Fibroblast of villous mesenchyme (primary cell): ENCODE measurements around the gene FOSB. TPM values are rescaled to one million over a fixed set of nuclear protein-coding genes. Genes with fewer than 3 reads are reported as not detected.

ENCODE experiments used
- DNase-seq: peaks from one replicate; pipeline ENCODE4 v3.0.0-alpha.2; 2010; ENCODE audit warnings: low read depth
- H3K4me3 ChIP-seq: 2 replicates; pipeline ENCODE4 v1.5.1; 2011; ENCODE audit warnings: low read depth, mild to moderate bottlenecking, low read length
- total RNA-seq: library from RNA; depleted of rRNA; stranded (reverse); fragments of >200 nt; gene quantifications from 2 replicates; pipeline ENCODE4 v1.2.3, GENCODE V29; 2012
- TF ChIP-seq, protein P1 (sequence below): IDR thresholded peaks from 2 replicates; pipeline ENCODE4 v1.5.1; 2012; ENCODE audit warnings: low read depth, mild to moderate bottlenecking, low read length; ENCODE audit not compliant: insufficient read depth

The FOSB gene
- total RNA-seq, 1 donor: 13.0 TPM

DNA sequence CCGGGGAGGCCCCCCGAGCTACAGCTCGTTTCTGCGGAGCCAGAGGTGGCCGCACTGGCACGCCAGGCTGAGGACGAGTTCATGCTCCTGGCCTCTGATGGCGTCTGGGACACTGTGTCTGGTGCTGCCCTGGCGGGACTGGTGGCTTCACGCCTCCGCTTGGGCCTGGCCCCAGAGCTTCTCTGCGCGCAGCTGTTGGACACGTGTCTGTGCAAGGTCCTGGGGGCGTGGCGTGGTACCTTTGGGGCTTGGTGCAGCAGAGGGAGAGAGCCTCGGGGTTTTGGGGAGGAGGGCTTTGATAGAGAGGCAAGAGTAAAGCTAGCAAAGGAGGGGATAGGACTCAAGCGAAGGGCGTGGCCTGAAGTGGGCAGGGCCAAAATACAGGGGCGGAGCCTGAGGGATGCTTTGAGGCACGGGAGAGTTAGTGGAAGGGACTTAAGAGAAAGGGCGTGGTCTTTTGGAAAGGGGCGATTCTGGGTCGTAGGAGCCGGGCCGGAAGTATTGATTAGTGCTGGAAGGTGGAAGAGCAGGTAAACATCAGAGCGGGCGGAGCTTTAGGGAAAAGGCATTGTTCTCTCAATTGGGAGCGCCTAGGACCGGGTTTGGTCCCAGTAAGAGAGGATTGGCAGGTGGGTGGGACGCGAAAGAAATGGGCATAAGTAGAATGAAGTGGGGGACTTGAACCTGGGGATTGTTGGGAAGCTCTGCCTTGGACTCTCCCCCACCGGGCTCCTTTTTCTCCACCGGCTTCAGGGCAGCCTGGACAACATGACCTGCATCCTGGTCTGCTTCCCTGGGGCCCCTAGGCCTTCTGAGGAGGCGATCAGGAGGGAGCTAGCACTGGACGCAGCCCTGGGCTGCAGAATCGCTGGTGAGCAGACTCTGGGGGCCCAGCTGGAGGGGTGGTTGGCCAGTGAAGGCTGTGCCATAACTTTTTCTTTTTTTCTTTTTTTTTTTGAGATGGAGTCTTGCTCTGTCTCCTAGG is 31.7 kb downstream of the FOSB start:
- peak; percentile 36 for DNase-seq
- TF ChIP-seq, protein P1, sequence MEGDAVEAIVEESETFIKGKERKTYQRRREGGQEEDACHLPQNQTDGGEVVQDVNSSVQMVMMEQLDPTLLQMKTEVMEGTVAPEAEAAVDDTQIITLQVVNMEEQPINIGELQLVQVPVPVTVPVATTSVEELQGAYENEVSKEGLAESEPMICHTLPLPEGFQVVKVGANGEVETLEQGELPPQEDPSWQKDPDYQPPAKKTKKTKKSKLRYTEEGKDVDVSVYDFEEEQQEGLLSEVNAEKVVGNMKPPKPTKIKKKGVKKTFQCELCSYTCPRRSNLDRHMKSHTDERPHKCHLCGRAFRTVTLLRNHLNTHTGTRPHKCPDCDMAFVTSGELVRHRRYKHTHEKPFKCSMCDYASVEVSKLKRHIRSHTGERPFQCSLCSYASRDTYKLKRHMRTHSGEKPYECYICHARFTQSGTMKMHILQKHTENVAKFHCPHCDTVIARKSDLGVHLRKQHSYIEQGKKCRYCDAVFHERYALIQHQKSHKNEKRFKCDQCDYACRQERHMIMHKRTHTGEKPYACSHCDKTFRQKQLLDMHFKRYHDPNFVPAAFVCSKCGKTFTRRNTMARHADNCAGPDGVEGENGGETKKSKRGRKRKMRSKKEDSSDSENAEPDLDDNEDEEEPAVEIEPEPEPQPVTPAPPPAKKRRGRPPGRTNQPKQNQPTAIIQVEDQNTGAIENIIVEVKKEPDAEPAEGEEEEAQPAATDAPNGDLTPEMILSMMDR: no peak
- no peak overlapping the region for H3K4me3 ChIP-seq

DNA sequence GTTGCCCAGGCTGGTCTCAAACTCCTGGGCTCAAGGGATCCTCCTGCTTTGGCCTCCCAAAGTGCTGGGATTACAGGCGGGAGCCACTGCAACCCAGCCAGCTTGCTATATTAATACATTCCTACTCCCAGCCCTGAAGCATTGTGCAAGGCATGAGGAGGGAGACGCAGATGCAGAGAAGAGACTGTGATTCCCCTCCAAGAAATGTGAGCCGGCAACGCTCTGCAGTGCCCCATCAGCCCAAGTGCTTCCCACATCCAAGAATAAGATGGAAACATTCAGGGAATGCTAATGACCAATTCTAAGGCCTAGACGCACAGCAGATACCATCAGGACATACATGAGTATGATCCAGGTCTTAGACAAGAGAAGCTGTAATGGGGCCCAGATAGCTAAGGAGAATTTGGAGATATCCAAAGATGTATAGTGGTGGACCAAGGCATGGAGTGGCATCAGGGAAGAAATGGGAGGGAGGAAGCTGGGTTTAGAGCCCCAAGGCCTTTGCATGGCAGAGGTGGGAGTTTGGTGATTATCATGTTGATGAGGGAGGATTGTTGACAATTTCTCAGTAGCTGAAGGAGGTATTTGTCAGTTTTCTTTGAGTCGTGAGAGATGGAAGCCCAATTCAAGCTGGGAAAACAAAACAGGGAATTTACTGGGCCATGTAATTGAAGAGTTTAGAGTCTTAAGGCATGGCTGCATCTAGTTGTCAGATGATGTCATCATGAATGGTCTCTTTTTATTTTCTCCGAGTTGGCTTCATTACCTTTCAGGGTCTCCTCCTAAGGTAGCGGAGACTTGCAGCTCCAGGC is 33.3 kb downstream of the FOSB start:
- no peak overlapping the region for H3K4me3 ChIP-seq
- TF ChIP-seq, protein P1: no peak
- no peak for DNase-seq

DNA sequence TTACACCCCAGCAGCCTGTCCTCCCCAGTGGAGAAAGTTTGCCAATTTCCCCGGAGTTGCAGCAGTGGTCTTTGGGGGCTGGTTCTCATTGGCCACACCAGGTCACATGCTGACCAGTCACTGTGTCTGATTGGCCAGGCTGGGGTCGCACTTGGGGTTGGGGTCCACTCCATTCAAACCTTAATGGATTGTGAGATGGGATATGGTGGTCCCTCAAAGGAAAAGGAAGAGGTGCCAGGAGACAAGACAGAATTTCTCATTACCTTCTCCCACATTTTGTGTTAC is 33.9 kb downstream of the FOSB start:
- no peak overlapping the region for H3K4me3 ChIP-seq
- TF ChIP-seq, protein P1: no peak
- no peak for DNase-seq

DNA sequence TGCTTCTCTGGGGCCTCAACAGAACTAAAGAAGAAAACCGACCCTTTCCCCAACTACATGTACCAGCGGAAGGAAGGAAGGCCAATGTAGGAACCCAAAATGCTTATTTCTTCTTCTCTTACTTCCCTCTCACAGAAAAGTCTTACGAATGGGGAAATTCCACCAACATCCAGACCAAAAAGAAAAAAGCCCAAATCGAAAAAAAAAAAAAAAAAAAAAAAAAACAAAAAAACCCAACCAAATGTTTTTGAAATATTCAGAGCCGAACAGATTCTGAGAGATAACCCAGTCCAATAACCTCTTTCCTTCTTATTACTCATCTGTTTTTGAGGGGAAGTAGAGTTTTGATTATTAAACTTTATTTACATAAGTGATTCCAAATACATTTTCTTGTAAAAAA is 34.3 kb downstream of the FOSB start:
- DNase-seq: no peak
- TF ChIP-seq, protein P1: no peak

DNA sequence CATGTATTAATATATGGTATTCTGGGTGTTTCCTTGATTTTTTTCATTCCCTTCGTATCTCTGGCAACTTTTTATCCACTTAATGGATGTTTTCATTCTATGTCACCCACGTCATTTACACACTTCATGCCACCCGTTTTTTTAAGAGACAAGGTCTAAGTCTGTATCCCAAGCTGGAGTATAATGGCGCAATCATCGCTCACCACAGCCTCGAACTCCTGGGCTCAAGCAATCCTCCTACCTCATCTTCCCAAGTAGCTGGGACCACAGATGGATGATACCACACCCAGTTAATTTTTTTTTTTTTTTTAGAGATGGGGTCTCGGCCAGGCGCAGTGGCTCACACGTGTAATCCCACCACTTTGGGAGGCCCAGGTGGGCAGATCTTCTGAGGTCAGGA is 36.1 kb downstream of the FOSB start:
- H3K4me3 ChIP-seq: no peak overlapping the region
- DNase-seq: no peak
- TF ChIP-seq, protein P1: no peak

More for the DNA sequence above, 34.3 kb downstream of the FOSB start:
- no peak overlapping the region for H3K4me3 ChIP-seq

DNA sequence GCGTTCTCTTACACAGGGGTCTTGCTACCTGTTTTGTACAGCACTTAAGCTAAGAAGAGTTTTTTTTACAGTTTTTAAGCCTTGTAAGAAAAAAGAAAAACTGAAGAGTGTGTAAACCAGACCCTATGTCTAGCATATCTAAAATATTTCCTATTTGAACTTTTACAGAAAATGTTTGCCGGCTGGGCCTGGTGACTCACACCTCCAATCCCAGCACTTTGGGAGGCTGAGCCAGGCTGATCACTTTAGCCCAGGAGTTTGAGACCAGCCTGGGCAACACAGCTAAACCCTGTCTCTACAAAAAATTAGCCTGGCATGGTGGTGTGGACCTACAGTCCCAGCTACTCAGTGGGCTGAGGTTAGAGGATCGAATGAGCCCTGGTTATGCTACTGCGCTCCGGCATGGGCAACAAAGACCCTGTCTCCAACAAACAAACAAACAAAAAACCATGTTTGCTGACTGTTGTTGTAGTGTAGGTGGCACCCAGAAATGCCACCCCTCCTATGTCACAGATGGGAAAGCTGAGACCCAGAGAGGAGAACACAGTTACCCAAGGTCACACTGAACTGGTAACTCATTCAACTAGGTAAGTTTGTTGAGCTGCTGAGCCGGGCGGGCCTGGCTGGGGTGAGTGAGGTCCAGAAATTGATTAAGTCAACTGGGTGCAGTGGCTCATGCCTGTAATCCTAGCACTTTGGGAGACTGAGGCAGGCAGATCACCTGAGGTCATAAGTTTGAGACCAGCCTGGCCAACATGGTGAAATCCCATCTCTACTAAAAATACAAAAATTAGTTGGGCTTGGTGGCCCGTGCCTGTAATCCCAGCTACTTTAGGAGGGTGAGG is 37.6 kb downstream of the FOSB start:
- DNase-seq: peak; percentile 44
- TF ChIP-seq, protein P1: no peak
- no peak overlapping the region for H3K4me3 ChIP-seq
